Endothelial cell of umbilical vein (primary cell): ENCODE measurements around the gene VAC14.

Experiments used
- EZH2 ChIP-seq: IDR thresholded peaks from 2 replicates; pipeline ENCODE4 v1.6.1; 2012; ENCODE audit warnings: borderline replicate concordance, low read depth, mild to moderate bottlenecking, moderate library complexity, low read length, inconsistent platforms; ENCODE audit not compliant: severe bottlenecking
- FOS ChIP-seq: IDR thresholded peaks from 2 replicates; pipeline ENCODE4 v1.6.1; 2011; ENCODE audit warnings: mild to moderate bottlenecking, low read length, moderate library complexity, borderline replicate concordance; ENCODE audit not compliant: insufficient read depth
- JUN ChIP-seq: IDR thresholded peaks from 2 replicates; pipeline ENCODE4 v1.6.1; 2011; ENCODE audit warnings: borderline replicate concordance, low read depth; ENCODE audit not compliant: insufficient read length, insufficient read depth
- MYC ChIP-seq: IDR thresholded peaks from one replicate; pipeline ENCODE4 v1.6.1; 2011; ENCODE audit warnings: mild to moderate bottlenecking, low read depth, low read length
- POLR2A ChIP-seq: IDR thresholded peaks from 2 replicates; pipeline ENCODE4 v1.6.1; 2012; ENCODE audit warnings: low read depth, mild to moderate bottlenecking, control low read depth, low read length
- POLR2AphosphoS5 ChIP-seq: IDR thresholded peaks from 2 replicates; pipeline ENCODE4 v1.6.1; 2012; ENCODE audit warnings: low read depth, mild to moderate bottlenecking, control low read depth, low read length, moderate library complexity; ENCODE audit not compliant: insufficient read depth
- TF ChIP-seq, protein P1 (sequence below), 2 donors: IDR thresholded peaks; 1 replicate in 1 of 2; 2 replicates in 1 of 2; pipeline ENCODE4 v1.5.1; 2011; ENCODE audit warnings: low read length in 2 of 2, mild to moderate bottlenecking in 2 of 2, moderate library complexity in 2 of 2, control low read depth in 1 of 2, inconsistent platforms in 1 of 2, low read depth in 1 of 2; ENCODE audit not compliant: insufficient read depth in 1 of 2; ENCODE audit errors: extremely low read depth in 1 of 2
- TF ChIP-seq, protein P2 (sequence below): IDR thresholded peaks from 2 replicates; pipeline ENCODE4 v1.6.1; 2011; ENCODE audit not compliant: insufficient read depth, insufficient read length

DNA sequence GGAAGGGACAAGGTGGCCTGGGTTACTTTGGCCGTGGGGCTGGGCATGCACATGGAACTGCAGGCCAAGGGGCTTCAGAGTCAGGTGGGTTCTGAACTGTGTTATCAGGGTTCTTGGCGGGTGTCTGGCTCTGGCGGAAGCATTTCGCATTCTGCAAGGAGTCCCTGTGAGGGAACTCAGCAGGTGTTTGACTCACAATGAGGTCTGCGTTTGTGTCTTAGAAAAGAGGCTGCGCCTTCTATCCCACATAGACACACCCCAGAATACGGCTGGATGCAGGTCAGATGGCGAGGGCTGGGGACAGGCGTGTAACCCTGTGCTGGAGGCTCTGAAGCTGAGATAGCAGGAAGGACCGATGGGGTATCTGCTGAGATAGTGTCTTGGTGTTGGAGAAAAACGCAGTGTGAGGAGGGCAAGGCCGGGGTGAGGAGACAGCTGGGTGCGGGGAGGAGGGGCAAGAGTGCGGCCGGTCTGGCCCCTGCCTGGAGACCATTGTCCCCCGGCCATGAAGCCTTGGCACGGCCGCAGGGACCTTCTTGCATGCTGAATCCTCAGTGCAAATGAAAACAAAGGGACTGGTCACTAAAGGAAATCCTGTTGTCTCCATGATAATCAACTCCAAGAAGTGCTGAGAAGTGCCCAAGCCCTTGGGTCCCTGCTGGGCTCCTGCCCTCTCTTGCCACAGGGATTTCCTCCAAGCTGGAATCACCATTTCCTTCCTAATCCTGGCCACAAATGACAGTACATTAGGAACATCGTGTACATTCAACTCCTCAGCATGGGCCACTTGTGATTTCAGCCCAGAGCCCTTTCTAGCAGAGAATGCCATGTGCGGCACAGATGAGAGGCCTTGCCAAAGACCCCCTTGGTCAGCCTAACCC lies 92.4 kb downstream of the VAC14 start:
- TF ChIP-seq, protein P1, sequence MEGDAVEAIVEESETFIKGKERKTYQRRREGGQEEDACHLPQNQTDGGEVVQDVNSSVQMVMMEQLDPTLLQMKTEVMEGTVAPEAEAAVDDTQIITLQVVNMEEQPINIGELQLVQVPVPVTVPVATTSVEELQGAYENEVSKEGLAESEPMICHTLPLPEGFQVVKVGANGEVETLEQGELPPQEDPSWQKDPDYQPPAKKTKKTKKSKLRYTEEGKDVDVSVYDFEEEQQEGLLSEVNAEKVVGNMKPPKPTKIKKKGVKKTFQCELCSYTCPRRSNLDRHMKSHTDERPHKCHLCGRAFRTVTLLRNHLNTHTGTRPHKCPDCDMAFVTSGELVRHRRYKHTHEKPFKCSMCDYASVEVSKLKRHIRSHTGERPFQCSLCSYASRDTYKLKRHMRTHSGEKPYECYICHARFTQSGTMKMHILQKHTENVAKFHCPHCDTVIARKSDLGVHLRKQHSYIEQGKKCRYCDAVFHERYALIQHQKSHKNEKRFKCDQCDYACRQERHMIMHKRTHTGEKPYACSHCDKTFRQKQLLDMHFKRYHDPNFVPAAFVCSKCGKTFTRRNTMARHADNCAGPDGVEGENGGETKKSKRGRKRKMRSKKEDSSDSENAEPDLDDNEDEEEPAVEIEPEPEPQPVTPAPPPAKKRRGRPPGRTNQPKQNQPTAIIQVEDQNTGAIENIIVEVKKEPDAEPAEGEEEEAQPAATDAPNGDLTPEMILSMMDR (IDR thresholded peaks at IDR 0.05; ENCODE audit: extremely low read depth in 1 of 2, insufficient read depth in 1 of 2, low read depth in 1 of 2, low read length in 2 of 2) = no peak
- TF ChIP-seq POLR2A (no peak), FOS (no peak), EZH2 (no peak), JUN (no peak), POLR2AphosphoS5 (peak; percentile 34), MYC (no peak)
- TF ChIP-seq, protein P2, sequence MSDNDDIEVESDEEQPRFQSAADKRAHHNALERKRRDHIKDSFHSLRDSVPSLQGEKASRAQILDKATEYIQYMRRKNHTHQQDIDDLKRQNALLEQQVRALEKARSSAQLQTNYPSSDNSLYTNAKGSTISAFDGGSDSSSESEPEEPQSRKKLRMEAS = no peak
